SJSA1 (cell line): Measurements from ENCODE around the gene BOLL. TPM values are rescaled to one million over a fixed set of nuclear protein-coding genes. Genes with fewer than 3 reads are reported as not detected.
A peak's percentile ranks its signal among the peaks of the same experiment; 100 is the strongest.
"Not testable (repeated sequence)": the region's sequence is repeated elsewhere in the genome, so short reads cannot be mapped to it uniquely, and the experiment has no call there.

Experiments
- DNase-seq, 2 experiments: peaks; one replicate each; pipeline ENCODE4 v3.0.0-alpha.2; 2015 to 2020; ENCODE audit warnings: low spot score in 2 of 2, low read depth in 1 of 2
- H3K27ac ChIP-seq: fragments of 250-450 bp; sonication (Bioruptor Pico); 2 replicates; pipeline ENCODE4 v1.5.1; 2020; ENCODE audit warnings: mild to moderate bottlenecking, moderate library complexity
- H3K27me3 ChIP-seq: fragments of 250-450 bp; sonication (Bioruptor Pico); replicated peaks from 2 replicates; pipeline ENCODE4 v1.5.1; 2020; ENCODE audit warnings: mild to moderate bottlenecking, moderate library complexity
- H3K36me3 ChIP-seq: fragments of 250-450 bp; sonication (Bioruptor Pico); 2 replicates; pipeline ENCODE4 v1.5.1; 2020; ENCODE audit warnings: mild to moderate bottlenecking
- H3K4me1 ChIP-seq: fragments of 250-450 bp; sonication (Bioruptor Pico); replicated peaks from 2 replicates; pipeline ENCODE4 v1.6.1; 2021; ENCODE audit warnings: mild to moderate bottlenecking
- H3K4me3 ChIP-seq: fragments of 250-450 bp; sonication (Bioruptor Pico); 2 replicates; pipeline ENCODE4 v1.5.1; 2020; ENCODE audit warnings: mild to moderate bottlenecking
- H3K9me3 ChIP-seq: fragments of 250-450 bp; sonication (Bioruptor Pico); replicated peaks from 2 replicates; pipeline ENCODE4 v1.5.1; 2020; ENCODE audit warnings: mild to moderate bottlenecking
- total RNA-seq: library from RNA; depleted of rRNA; stranded (reverse); fragments of >200 nt; shearing (Covaris generic); gene quantifications from 2 replicates; pipeline ENCODE4 v1.2.3, GENCODE V29; 2014

BOLL gene
- total RNA-seq, 1 experiment from 2014 or later: not detected

DNA sequence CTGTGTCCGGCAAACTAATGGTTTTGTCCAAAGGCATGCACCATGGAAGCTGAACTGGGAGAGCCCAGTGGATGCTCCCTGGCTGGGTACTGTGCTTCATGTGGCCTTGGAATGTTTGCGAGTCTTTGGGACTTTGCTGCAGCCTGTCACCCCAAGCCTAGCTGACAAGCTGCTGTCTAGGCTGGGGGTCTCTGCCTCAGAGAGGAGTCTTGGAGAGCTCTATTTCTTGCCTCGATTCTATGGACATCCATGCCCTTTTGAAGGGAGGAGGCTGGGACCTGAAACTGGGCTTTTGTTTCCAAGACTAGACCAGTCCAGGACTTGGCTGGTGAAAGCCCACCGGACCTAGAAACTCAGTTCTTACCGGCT lies 78.3 kb downstream of the BOLL start:
- Histone ChIP-seq H3K27ac (no peak overlapping the region), H3K9me3 (no peaks in the 10 kb centered on the region), H3K4me1 (peaks cover 24% of the 10 kb centered on the region), H3K4me3 (peak overlapping the region; percentile 82), H3K36me3 (peaks cover 18% of the 10 kb centered on the region), H3K27me3 (no peaks in the 10 kb centered on the region)
- DNase-seq: no peak

DNA sequence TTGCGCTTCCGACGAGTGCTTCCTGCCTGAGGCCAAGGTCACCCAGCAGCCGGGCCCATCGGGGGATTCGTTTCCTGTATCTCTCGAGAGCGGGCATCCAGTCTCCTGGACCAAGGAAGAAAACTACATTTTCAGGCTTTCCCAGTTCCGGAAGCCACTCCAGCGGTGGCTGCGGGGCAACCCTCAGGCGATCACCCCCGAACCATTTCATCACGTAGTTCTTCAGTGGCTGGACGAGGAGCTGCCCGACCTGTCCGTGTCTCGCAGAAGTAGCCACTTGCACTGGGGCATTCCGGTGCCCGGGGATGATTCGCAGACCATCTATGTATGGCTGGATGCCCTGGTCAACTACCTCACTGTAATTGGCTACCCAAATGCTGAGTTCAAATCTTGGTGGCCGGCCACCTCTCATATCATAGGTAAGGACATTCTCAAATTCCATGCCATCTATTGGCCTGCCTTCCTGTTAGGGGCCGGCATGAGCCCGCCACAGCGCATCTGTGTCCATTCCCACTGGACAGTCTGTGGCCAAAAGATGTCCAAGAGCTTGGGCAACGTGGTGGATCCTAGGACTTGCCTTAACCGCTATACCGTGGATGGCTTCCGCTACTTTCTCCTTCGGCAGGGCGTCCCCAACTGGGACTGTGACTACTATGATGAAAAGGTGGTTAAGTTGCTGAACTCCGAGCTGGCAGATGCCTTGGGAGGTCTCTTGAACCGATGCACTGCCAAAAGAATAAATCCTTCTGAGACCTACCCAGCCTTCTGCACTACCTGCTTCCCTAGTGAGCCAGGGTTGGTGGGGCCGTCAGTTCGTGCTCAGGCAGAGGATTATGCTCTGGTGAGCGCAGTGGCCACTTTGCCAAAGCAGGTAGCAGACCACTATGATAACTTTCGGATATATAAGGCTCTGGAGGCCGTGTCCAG lies 78.9 kb downstream of the BOLL start:
- Histone ChIP-seq H3K4me3 (peak overlapping the region; percentile 82), H3K9me3 (no peaks in the 10 kb centered on the region), H3K27me3 (no peaks in the 10 kb centered on the region), H3K4me1 (peaks cover 24% of the 10 kb centered on the region), H3K36me3 (peaks cover 12% of the 10 kb centered on the region), H3K27ac (no peak overlapping the region)
- DNase-seq: peak in 1 of 2 experiments; percentile 44

DNA sequence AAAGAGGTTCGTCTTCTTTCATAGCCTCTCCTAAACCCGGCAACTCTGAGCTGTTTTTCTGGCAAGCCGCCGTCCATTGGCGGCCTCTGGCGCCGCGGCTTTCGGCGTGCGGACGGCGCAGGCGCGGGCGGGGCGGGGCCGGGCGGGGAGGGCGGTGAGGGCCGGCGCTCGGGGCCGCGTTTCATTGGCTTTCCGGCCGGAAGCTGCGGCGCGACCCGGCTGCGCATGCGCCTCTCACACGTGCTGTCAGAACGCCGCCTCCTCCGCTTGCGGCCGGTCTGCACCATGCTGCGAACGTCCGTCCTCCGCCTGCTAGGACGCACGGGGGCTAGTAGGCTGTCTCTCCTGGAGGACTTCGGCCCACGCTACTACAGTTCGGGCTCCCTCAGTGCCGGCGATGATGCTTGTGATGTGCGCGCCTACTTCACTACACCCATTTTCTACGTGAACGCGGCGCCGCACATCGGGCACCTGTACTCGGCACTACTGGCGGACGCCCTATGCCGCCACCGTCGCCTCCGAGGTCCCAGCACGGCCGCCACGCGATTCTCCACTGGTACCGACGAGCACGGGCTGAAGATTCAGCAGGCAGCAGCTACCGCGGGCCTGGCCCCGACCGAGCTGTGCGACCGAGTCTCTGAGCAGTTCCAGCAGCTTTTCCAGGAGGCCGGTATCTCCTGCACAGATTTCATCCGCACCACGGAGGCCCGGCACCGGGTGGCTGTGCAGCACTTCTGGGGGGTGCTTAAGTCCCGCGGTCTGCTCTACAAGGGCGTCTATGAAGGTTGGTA lies 79.8 kb downstream of the BOLL start, which contains the start of gene MARS2:
Gene MARS2, plus strand, starts transcription at position 249 of the 791 bp plus-strand sequence. Its CDS starts 37 bp downstream, at position 286.
- Histone ChIP-seq H3K27ac (peak within 1 kb of the TSS; percentile 48), H3K36me3 (peaks cover 9% of the 10 kb centered on the region), H3K9me3 (no peaks in the 10 kb centered on the region), H3K27me3 (no peaks in the 10 kb centered on the region), H3K4me1 (peaks cover 24% of the 10 kb centered on the region), H3K4me3 (peak within 1 kb of the TSS; percentile 82)
- peak; percentile 81 to 92 for DNase-seq

DNA sequence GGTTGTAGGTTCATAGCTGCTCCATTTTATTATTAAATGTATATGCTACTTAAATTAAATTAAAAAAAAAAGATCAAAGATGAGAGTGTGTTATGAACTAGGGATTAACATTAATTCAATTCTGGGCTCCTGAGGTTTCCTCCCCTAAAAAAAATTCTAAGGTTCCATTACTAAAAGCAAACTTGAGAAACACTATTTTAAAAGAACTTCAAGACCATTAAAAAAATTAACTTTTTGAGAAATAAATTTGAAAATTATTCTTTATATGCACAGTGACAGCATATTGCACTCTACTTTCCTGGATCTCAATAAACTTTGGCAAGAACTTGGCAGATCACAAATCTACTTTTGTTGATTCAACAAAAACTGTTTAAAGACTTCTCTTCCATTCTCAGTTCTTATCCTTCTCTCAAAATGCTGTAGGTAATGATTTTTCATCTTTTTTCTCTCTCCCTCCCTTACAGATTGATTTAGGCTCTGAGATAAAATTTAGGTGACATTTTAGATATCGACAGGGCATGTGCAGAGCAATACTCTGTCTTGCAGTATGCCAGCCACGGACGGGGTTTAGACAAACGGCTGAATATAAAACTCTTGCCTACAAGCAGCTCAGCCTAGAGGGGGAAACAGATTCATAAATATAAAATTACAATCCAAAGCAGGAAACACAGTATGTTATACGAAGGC lies 80.5 kb downstream of the BOLL start:
- Histone ChIP-seq H3K4me1 (peaks cover 24% of the 10 kb centered on the region), H3K27ac (peak overlapping the region; percentile 48), H3K9me3 (no peaks in the 10 kb centered on the region)

DNA sequence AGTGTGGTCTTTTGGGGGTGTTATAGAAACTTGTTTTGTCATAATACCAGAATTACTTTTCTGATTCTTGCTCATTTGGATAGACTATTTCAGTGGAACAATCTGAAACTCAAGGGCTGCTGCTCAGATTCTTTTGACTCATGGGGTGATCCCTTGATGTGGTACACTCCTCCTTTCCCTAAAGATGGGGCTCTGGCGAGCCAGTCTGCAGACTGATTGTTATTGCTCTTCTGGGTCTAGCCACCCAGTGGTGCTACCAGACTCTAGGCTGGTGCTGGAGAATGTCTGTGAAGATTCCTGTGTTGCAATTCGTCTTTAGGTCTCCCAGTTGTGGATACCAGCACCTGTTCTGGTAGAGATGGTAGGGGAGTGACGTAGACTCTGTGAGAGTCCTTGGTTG lies 84.2 kb downstream of the BOLL start:
- Histone ChIP-seq H3K4me1 (peaks cover 1% of the 10 kb centered on the region), H3K9me3 (no peaks in the 10 kb centered on the region), H3K27me3 (no peaks in the 10 kb centered on the region), H3K36me3 (no peaks in the 10 kb centered on the region), H3K27ac (no peak overlapping the region), H3K4me3 (no peak overlapping the region)
- no peak for DNase-seq

More for the DNA sequence above, 80.5 kb downstream of the BOLL start:
- Histone ChIP-seq H3K36me3 (peaks cover 5% of the 10 kb centered on the region), H3K4me3 (peak overlapping the region; percentile 82), H3K27me3 (no peaks in the 10 kb centered on the region)
- peak in 1 of 2 experiments; percentile 79 for DNase-seq

DNA sequence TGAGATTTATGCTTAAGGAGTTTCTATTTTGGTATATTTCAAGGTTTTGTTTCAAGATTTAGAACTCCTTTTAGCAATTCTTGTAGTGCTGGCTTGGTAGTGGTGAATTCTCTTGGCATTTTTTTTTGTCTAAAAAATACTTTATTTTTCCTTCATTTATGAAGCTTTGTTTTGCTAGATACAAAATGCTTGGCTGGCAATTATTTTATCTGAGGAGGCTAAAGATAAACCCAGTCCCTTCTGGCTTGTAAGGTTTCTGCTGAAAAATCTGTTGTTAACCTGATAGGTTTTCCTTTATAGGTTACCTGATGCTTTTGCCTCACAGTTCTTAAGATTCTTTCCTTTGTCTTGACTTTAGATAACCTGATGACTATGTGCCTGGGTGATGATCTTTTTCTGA lies 85.4 kb downstream of the BOLL start:
- H3K27me3 ChIP-seq, H3K36me3 ChIP-seq, H3K9me3 ChIP-seq, DNase-seq, H3K4me3 ChIP-seq, H3K27ac ChIP-seq, H3K4me1 ChIP-seq: not testable (repeated sequence)

DNA sequence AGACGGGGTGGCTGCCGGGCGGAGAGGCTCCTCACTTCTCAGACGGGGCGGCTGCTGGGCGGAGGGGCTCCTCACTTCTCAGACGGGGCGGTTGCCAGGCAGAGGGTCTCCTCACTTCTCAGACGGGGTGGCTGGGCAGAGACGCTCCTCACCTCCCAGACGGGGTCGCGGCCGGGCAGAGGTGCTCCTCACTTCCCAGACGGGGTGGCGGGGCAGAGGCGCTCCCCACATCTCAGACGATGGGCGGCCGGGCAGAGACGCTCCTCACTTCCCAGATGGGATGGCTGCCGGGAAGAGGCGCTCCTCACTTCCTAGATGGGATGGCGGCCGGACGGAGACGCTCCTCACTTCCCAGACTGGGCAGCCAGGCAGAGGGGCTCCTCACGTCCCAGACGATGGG lies 88.5 kb downstream of the BOLL start:
- not testable (repeated sequence) for H3K27ac ChIP-seq, DNase-seq, H3K27me3 ChIP-seq, H3K4me3 ChIP-seq, H3K36me3 ChIP-seq, H3K9me3 ChIP-seq, H3K4me1 ChIP-seq

DNA sequence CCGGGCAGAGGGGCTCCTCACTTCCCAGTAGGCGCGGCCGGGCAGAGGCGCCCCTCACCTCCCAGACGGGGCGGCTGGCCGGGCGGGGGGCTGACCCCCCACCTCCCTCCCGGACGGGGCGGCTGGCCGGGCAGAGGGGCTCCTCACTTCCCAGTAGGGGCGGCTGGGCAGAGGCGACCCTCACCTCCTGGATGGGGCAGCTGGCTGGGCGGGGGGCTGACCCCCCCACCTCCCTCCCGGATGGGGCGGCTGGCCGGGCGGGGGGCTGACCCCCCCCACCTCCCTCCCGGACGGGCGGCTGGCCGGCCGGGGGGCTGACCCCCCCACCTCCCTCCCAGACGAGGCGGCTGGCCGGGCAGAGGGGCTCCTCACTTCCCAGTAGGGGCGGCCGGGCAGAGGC lies 89.1 kb downstream of the BOLL start:
- not testable (repeated sequence) for H3K36me3 ChIP-seq, H3K27me3 ChIP-seq, H3K4me1 ChIP-seq, H3K4me3 ChIP-seq, H3K9me3 ChIP-seq, DNase-seq, H3K27ac ChIP-seq

DNA sequence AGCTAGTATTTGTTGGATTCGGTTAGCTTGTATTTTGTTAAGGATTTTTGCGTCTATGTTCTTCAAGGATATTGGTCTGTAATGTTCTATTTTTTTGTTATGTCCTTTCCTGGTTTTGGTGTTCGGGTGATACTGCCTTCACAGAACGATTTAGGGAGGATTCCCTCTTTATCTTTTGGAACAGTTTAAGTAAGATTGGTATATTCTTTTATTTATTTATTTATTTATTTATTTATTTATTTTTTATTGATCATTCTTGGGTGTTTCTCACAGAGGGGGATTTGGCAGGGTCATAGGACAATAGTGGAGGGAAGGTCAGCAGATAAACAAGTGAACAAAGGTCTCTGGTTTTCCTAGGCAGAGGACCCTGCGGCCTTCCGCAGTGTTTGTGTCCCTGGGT lies 89.9 kb downstream of the BOLL start:
- not testable (repeated sequence) for H3K27me3 ChIP-seq

DNA sequence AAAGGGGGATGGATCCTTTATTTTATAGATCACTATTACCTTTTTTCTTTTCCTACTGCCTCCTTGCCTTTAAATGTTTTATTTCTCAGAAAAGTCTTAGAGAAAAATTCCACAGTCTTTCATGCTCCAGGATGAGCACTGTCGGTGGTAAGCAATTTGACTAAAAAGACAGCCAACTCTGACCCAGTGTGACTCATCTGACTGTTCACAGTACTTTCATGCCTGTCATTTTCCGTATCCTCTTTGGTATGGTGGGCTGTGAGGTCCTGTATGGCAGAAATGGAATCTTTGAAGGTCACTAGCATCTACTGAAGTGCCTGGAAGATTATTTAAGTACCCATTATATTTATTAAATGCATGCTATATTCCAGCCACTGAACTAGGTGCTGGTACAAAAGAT lies 107.6 kb downstream of the BOLL start:
- 0 out of 2 replicates have a peak, but pooled peaks cover 4% of the 10 kb centered on the region for H3K27me3 ChIP-seq
- peaks cover 9% of the 10 kb centered on the region for H3K4me1 ChIP-seq
- no peaks in the 10 kb centered on the region for H3K36me3 ChIP-seq
- no peak overlapping the region for H3K27ac ChIP-seq
- no peak overlapping the region for H3K4me3 ChIP-seq
- no peaks in the 10 kb centered on the region for H3K9me3 ChIP-seq
- DNase-seq: no peak

More for the DNA sequence above, 89.9 kb downstream of the BOLL start:
- H3K27ac ChIP-seq, H3K36me3 ChIP-seq, H3K9me3 ChIP-seq, H3K4me3 ChIP-seq, DNase-seq, H3K4me1 ChIP-seq: not testable (repeated sequence)

DNA sequence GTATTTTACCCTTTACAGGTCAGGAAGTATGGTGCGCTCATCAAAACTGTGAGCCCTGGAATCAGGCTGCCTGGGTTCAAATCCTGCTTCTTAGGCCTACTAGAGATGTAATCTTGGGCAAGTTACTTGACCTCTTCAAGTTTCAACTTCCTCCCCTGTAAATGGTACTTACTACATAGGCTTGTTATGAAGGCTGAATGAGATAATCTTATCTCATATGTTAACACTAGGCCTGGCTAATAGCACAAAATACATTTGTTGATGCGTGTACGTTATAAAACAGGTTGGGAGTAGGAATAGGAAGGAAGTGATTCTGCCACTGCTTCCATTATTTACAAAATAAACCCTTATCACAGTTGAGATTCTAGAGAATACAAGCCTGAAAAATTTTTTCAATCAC lies 108.1 kb downstream of the BOLL start:
- DNase-seq: no peak
- Histone ChIP-seq H3K9me3 (no peaks in the 10 kb centered on the region), H3K4me3 (no peak overlapping the region), H3K27ac (no peak overlapping the region), H3K36me3 (no peaks in the 10 kb centered on the region), H3K27me3 (0 out of 2 replicates have a peak, but pooled peaks cover 4% of the 10 kb centered on the region), H3K4me1 (peaks cover 9% of the 10 kb centered on the region)
